Caco-2 (cell line): ENCODE data around the gene PITRM1. TPM values are rescaled to one million over a fixed set of nuclear protein-coding genes. Genes with fewer than 3 reads are reported as not detected.

Experiments
- BruUV-seq: library from RNA; stranded (reverse); fragments of 400-500 nt; replicated peaks from 2 replicates; lab custom pipeline; 2021; lab: Mats Ljungman, UMichigan
- CTCF ChIA-PET: fragments of 300-600 bp; sonication (Branson Sonifier 250); formaldehyde crosslinking; loops from one replicate; lab custom pipeline; 2022; ENCODE audit warnings: antibody characterized with exemption; lab: Charles Lee
- POLR2A ChIA-PET: fragments of 300-600 bp; sonication (Branson Sonifier 250); formaldehyde crosslinking; loops from one replicate; lab custom pipeline; 2022; ENCODE audit warnings: antibody characterized with exemption; lab: Charles Lee
- DNase-seq, 2 experiments: peaks; one replicate each; pipeline versions ENCODE4 v3.0.0 to v3.0.0-alpha.2; 2020 to 2022
- H3K27me3 ChIP-seq: replicated peaks from 2 replicates; pipeline ENCODE4 v1.6.0; 2011; ENCODE audit warnings: low read length; ENCODE audit not compliant: control insufficient read depth, insufficient read depth
- H3K36me3 ChIP-seq: 2 replicates; pipeline ENCODE4 v1.5.1; 2011; ENCODE audit warnings: low read length; ENCODE audit not compliant: control insufficient read depth, insufficient read depth
- H3K4me1 ChIP-seq: fragments of 250-450 bp; sonication (Bioruptor Pico); 2 replicates; pipeline ENCODE4 v1.5.1; 2020; ENCODE audit warnings: mild to moderate bottlenecking
- H3K4me3 ChIP-seq: 2 replicates; pipeline ENCODE4 v1.5.1; 2011; ENCODE audit warnings: low read depth, mild to moderate bottlenecking, control low read depth, low read length
- H3K9me3 ChIP-seq: fragments of 250-450 bp; sonication (Bioruptor Pico); 2 replicates; pipeline ENCODE4 v1.5.1; 2020; ENCODE audit warnings: mild to moderate bottlenecking, moderate library complexity
- H3K27ac Mint-ChIP-seq: one replicate; pipeline ENCODE4 v1.8.0; 2022; ENCODE audit warnings: mixed read lengths; ENCODE audit not compliant: unreplicated experiment
- H3K27me3 Mint-ChIP-seq: one replicate; pipeline ENCODE4 v1.8.0; 2022; ENCODE audit warnings: mixed read lengths; ENCODE audit not compliant: insufficient read depth, unreplicated experiment
- H3K36me3 Mint-ChIP-seq: one replicate; pipeline ENCODE4 v1.8.0; 2022; ENCODE audit warnings: mild to moderate bottlenecking, mixed read lengths; ENCODE audit not compliant: insufficient read depth, unreplicated experiment
- H3K4me1 Mint-ChIP-seq: one replicate; pipeline ENCODE4 v1.8.0; 2022; ENCODE audit warnings: low read depth, mixed read lengths; ENCODE audit not compliant: unreplicated experiment
- H3K4me3 Mint-ChIP-seq: one replicate; pipeline ENCODE4 v1.8.0; 2022; ENCODE audit warnings: mild to moderate bottlenecking, moderate library complexity, mixed read lengths; ENCODE audit not compliant: unreplicated experiment
- H3K9me3 Mint-ChIP-seq: one replicate; pipeline ENCODE4 v1.8.0; 2022; ENCODE audit warnings: mixed read lengths; ENCODE audit not compliant: unreplicated experiment
- intact Hi-C: fragments of 100-400 bp; cut with micrococcal nuclease; formaldehyde crosslinking; loops from one replicate; pipeline ENCODE4 v1.10.0; 2022; ENCODE audit not compliant: unreplicated experiment
- total RNA-seq: library from RNA; stranded (reverse); gene quantifications from 2 replicates; pipeline ENCODE4 v1.2.3, GENCODE V29; 2022
- TF ChIP-seq, protein P1 (sequence below), 2 experiments: fragments of 200-600 bp in 1 of 2; IDR thresholded peaks; 1 replicate in 1 of 2; 2 replicates in 1 of 2; pipeline versions ENCODE4 v1.5.1 to v1.8.0; 2011 to 2022; ENCODE audit warnings: antibody characterized with exemption in 1 of 2, control low read depth in 1 of 2, inconsistent platforms in 1 of 2, low read depth in 1 of 2, low read length in 1 of 2, mild to moderate bottlenecking in 1 of 2, moderate library complexity in 1 of 2; ENCODE audit not compliant: insufficient read depth in 1 of 2, severe bottlenecking in 1 of 2, unreplicated experiment in 1 of 2

PITRM1 gene
- total RNA-seq, 1 experiment from 2014 or later = 80.5 TPM

DNA sequence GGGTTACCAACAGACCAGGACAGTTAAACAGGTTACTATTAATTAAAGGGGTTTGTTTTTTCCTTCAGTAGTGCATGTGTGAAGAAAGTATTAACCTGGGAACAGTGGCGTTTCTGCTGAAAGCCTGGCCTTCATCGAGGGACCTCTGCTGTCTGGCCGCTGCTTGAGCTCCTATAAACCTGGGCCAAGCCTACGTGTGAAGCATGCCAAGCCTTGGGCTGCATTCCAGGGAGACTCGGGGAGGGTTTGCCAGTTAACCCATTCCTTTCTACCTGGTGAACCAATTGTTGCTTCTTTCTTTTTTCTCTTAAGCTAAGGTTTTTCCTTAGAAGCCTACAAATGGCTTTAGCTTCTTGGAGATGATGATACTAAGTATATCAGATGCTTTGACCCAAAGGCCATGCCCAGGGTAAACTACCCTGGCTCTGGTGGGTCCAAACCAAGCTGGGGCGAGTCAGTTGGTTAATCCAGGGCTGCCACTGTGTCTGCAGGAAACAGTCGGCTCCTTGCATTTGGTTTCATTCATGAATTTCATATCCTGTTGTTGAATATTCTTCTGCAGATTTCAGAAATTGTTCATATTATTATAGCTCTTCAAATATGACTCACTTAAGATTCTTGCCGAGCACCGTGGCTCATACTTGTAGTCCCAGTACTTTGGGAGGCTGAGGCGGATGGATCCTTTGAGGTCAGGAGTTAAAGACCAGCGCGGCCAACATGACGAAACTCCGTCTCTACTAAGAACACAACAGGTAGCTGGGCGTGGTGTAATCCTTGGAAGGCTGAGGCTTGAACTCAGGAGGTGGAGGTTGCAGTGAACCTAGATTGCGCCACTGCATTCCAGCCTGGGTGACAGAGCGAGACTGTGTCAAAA lies 81.4 kb downstream of the PITRM1 start:
- peak overlapping the region; percentile 96 for H3K27ac Mint-ChIP-seq
- ChIA-PET CTCF (interaction anchor here (0.6 to 1.2 kb wide), 2 partner anchors 29 to 82 kb away, joined by 3 read pairs; partner anchors contain the start of gene PITRM1), POLR2A (interaction anchor here (0.6 to 0.9 kb wide), 4 partner anchors 23 to 1036 kb away, joined by 3 to 6 read pairs (median 4); partner anchors contain the start of gene PITRM1)
- peak overlapping the region; percentile 61 for H3K4me3 Mint-ChIP-seq
- intact Hi-C loops = loop anchor here (1.0 kb wide), 1 partner anchor 82 kb away; no protein-coding TSS in a partner anchor
- H3K36me3 ChIP-seq = no peaks in the 10 kb centered on the region; the same call in none of the 2 replicates
- TF ChIP-seq, protein P1, sequence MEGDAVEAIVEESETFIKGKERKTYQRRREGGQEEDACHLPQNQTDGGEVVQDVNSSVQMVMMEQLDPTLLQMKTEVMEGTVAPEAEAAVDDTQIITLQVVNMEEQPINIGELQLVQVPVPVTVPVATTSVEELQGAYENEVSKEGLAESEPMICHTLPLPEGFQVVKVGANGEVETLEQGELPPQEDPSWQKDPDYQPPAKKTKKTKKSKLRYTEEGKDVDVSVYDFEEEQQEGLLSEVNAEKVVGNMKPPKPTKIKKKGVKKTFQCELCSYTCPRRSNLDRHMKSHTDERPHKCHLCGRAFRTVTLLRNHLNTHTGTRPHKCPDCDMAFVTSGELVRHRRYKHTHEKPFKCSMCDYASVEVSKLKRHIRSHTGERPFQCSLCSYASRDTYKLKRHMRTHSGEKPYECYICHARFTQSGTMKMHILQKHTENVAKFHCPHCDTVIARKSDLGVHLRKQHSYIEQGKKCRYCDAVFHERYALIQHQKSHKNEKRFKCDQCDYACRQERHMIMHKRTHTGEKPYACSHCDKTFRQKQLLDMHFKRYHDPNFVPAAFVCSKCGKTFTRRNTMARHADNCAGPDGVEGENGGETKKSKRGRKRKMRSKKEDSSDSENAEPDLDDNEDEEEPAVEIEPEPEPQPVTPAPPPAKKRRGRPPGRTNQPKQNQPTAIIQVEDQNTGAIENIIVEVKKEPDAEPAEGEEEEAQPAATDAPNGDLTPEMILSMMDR (IDR thresholded peaks at IDR 0.05; ENCODE audit: insufficient read depth in 1 of 2, low read depth in 1 of 2, low read length in 1 of 2, severe bottlenecking in 1 of 2, unreplicated experiment in 1 of 2) = no peak
- no peaks in the 10 kb centered on the region for H3K9me3 Mint-ChIP-seq
- no TSS peak for BruUV-seq
- H3K4me1 ChIP-seq = peaks cover 79% of the 10 kb centered on the region
- H3K4me3 ChIP-seq = no peak overlapping the region
- no peaks in the 10 kb centered on the region for H3K9me3 ChIP-seq
- H3K27me3 ChIP-seq = no peaks in the 10 kb centered on the region
- peak; percentile 85 to 91 for DNase-seq
- no peaks in the 10 kb centered on the region for H3K27me3 Mint-ChIP-seq
- peaks cover 56% of the 10 kb centered on the region for H3K4me1 Mint-ChIP-seq
- peaks cover 86% of the 10 kb centered on the region for H3K36me3 Mint-ChIP-seq

DNA sequence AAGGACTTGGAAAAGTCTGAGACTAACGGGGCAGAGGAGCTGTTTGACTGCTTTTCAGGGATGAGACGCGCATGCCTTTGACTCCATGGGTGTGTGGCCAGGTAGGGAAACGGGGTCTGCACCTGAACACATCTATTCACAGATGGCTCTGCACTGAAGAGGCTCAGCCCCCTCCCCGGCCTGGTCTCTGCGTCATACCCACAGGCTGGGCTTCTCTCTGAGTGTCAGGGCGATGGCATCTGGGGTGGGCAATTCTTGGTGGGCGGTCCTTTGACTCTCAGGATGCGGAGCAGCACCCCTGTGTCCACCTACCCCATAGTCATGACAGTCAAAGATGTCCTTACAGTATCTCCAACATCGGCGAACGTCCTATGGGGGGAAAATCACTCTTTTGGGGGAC lies 82.2 kb downstream of the PITRM1 start:
- TF ChIP-seq, protein P1 (IDR thresholded peaks at IDR 0.05; ENCODE audit: insufficient read depth in 1 of 2, low read depth in 1 of 2, low read length in 1 of 2, severe bottlenecking in 1 of 2, unreplicated experiment in 1 of 2) = no peak
- no peaks in the 10 kb centered on the region for H3K9me3 Mint-ChIP-seq
- peaks cover 76% of the 10 kb centered on the region for H3K4me1 ChIP-seq
- POLR2A ChIA-PET = interaction anchor here (0.7 kb wide), 1 partner anchor 688 kb away, joined by 3 read pairs; no protein-coding TSS in a partner anchor
- DNase-seq = no peak
- BruUV-seq = no TSS peak
- peaks cover 61% of the 10 kb centered on the region for H3K4me1 Mint-ChIP-seq
- intact Hi-C loops = no loop called here
- H3K36me3 ChIP-seq = no peaks in the 10 kb centered on the region; the same call in none of the 2 replicates
- peak overlapping the region; percentile 61 for H3K4me3 Mint-ChIP-seq
- no peaks in the 10 kb centered on the region for H3K27me3 ChIP-seq
- H3K27me3 Mint-ChIP-seq = no peaks in the 10 kb centered on the region
- CTCF ChIA-PET = no interaction called here
- peak overlapping the region; percentile 96 for H3K27ac Mint-ChIP-seq
- H3K36me3 Mint-ChIP-seq = peaks cover 88% of the 10 kb centered on the region
- H3K9me3 ChIP-seq = no peaks in the 10 kb centered on the region
- no peak overlapping the region for H3K4me3 ChIP-seq

Other genes with a start within 250 kb of the PITRM1 start
- gene PFKP, start 105.2 kb downstream of the PITRM1 start, total RNA-seq = 218 and 234 TPM in 2 replicates